ENCODE data around the gene PPP1R2C.

Gene PPP1R2C

DNA sequence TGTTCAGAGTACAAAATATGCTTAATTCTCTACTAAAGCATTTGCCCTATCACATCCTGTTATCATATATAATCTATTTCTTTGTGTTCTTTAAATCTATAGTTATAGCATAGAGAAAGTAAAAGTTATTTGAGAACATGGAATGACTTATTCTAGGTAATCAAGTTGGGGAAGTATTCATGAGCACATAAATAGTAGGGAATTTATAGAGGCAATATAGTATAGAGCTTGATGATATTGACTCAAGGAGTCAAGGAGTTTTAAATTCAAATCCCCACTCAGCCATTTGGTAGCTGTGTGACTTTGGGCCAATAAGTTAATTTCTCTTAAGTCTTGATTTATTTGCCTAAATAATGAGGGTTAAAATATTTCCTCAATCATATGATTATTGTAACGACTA lies 37.5 kb downstream of the PPP1R2C start:
- in situ Hi-C loops (cut with MboI; ENCODE audit: low sequenced_read_pairs, unreplicated experiment) = no loop called here
- DNase-seq (ENCODE audit: low spot score) = no peak
- no peak for TF ChIP-seq CTCF (IDR thresholded peaks at IDR 0.05; ENCODE audit: borderline replicate concordance, control extremely low read depth, extremely low read depth, insufficient read depth, missing control alignments)

GRCh38 chrX:42739741-42740140 lies 38.2 kb downstream of the PPP1R2C start:
- in situ Hi-C loops (cut with MboI; ENCODE audit: low sequenced_read_pairs, unreplicated experiment) = no loop called here
- TF ChIP-seq CTCF (IDR thresholded peaks at IDR 0.05; ENCODE audit: borderline replicate concordance, control extremely low read depth, extremely low read depth, insufficient read depth, missing control alignments) = no peak
- DNase-seq (ENCODE audit: low spot score) = no peak

DNA sequence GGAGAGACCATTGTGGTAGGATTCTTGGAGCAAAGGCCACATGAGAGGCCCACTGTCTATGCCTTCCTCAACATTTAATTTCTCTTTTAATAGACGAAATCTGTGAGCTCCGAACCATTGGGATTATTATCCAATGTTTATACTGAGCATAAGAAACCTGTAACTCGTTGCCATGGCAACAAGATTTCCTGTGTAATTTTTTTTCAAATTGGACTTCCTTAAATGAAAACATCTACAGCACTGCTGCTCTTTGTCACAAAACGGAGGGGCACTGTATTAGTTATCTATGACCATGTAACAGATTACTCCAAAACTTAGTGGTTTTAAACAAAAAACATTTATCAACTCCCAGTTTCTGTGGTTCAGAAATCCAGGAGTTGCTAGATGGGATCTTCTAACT lies 38.7 kb downstream of the PPP1R2C start:
- DNase-seq (ENCODE audit: low spot score) = no peak
- TF ChIP-seq CTCF (IDR thresholded peaks at IDR 0.05; ENCODE audit: borderline replicate concordance, control extremely low read depth, extremely low read depth, insufficient read depth, missing control alignments) = no peak
- in situ Hi-C loops (cut with MboI; ENCODE audit: low sequenced_read_pairs, unreplicated experiment) = no loop called here

GRCh38 chrX:42738552-42738951 lies 39.4 kb downstream of the PPP1R2C start:
- in situ Hi-C loops (cut with MboI; ENCODE audit: low sequenced_read_pairs, unreplicated experiment) = no loop called here
- no peak for TF ChIP-seq CTCF (IDR thresholded peaks at IDR 0.05; ENCODE audit: borderline replicate concordance, control extremely low read depth, extremely low read depth, insufficient read depth, missing control alignments)
- DNase-seq (ENCODE audit: low spot score) = no peak

DNA sequence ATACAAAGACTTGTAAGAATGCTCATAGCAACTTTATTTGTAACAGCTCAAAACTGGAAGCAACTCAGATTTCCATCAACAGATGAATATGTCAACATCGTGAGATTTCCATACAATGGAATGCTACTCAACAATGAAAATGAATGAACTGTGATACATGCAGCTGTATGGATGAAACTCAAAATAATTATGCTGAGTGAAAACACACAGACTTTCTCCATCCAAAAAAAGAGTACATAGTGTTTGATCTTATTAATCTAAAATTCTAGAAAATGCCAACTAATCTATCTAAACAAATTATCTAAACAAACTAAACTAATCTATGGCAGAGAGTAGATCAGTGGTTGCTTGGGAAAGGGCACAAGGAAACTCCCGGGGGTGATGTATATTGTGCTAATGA lies 42.7 kb downstream of the PPP1R2C start:
- TF ChIP-seq CTCF (IDR thresholded peaks at IDR 0.05; ENCODE audit: borderline replicate concordance, control extremely low read depth, extremely low read depth, insufficient read depth, missing control alignments) = no peak
- in situ Hi-C loops (cut with MboI; ENCODE audit: low sequenced_read_pairs, unreplicated experiment) = no loop called here
- no peak for DNase-seq (ENCODE audit: low spot score)

GRCh38 chrX:42732506-42732905 lies 45.5 kb downstream of the PPP1R2C start:
- in situ Hi-C loops (cut with MboI; ENCODE audit: low sequenced_read_pairs, unreplicated experiment) = no loop called here
- no peak for TF ChIP-seq CTCF (IDR thresholded peaks at IDR 0.05; ENCODE audit: borderline replicate concordance, control extremely low read depth, extremely low read depth, insufficient read depth, missing control alignments)
- no peak for DNase-seq (ENCODE audit: low spot score)

All from GM13976 (cell line).